CD4-positive, alpha-beta T cell (primary cell): ENCODE measurements around the gene PTPRD. TPM values are rescaled to one million over a fixed set of nuclear protein-coding genes. Genes with fewer than 3 reads are reported as not detected.

Source experiments
- ATAC-seq: fragments of 200-7000 bp; cut with Tn5 transposase; one replicate; pipeline ENCODE4 v1.10.0; 2022; ENCODE audit warnings: mild to moderate bottlenecking; ENCODE audit not compliant: poor library complexity
- CTCF ChIA-PET: fragments of 350-600 bp; sonication (Branson Sonifier 250); formaldehyde crosslinking; loops from one replicate; lab custom pipeline; 2021; ENCODE audit warnings: antibody characterized with exemption, inconsistent platforms; lab: Charles Lee
- POLR2A ChIA-PET: fragments of 350-600 bp; sonication (Branson Sonifier 250); formaldehyde crosslinking; loops from one replicate; lab custom pipeline; 2021; ENCODE audit warnings: antibody characterized with exemption, inconsistent platforms; lab: Charles Lee
- DNase-seq, 14 experiments: peaks; one replicate each; pipeline ENCODE4 v3.0.0-alpha.2; 2013 to 2020; ENCODE audit warnings: mixed read lengths in 2 of 14
- H3K27ac ChIP-seq, 2 donors: one replicate each; pipeline versions ENCODE4 v1.5.1 to v1.7.0; 2013; ENCODE audit warnings: low read length in 2 of 2, low read depth in 1 of 2, mild to moderate bottlenecking in 1 of 2
- H3K27me3 ChIP-seq, 2 experiments: 1 replicate in 1 of 2; 2 replicates in 1 of 2; pipeline versions ENCODE4 v1.6.1 to v1.7.0; 2013; ENCODE audit warnings: low read length in 2 of 2, control low read depth in 1 of 2, mild to moderate bottlenecking in 1 of 2, moderate library complexity in 1 of 2; ENCODE audit not compliant: insufficient read depth in 2 of 2, control insufficient read depth in 1 of 2
- H3K36me3 ChIP-seq: one replicate; pipeline ENCODE4 v1.6.1; 2013; ENCODE audit warnings: low read length, control low read depth; ENCODE audit not compliant: insufficient read depth
- H3K4me1 ChIP-seq: one replicate; pipeline ENCODE4 v1.6.1; 2013; ENCODE audit warnings: low read length, control low read depth; ENCODE audit not compliant: insufficient read depth
- H3K4me3 ChIP-seq: one replicate; pipeline ENCODE4 v1.5.1; 2013; ENCODE audit warnings: mild to moderate bottlenecking, low read length, moderate library complexity
- H3K9me3 ChIP-seq, 2 experiments: 1 replicate in 1 of 2; 2 replicates in 1 of 2; pipeline versions ENCODE4 v1.6.1 to v1.7.0; 2013; ENCODE audit warnings: low read length in 2 of 2, mild to moderate bottlenecking in 2 of 2, control low read depth in 1 of 2, moderate library complexity in 1 of 2; ENCODE audit not compliant: control insufficient read depth in 1 of 2, insufficient read depth in 1 of 2
- H3K27ac Mint-ChIP-seq: one replicate; pipeline ENCODE4 v1.8.0; 2020; ENCODE audit warnings: mixed read lengths
- H3K27me3 Mint-ChIP-seq: one replicate; pipeline ENCODE4 v1.8.0; 2021; ENCODE audit warnings: mixed read lengths
- H3K36me3 Mint-ChIP-seq: one replicate; pipeline ENCODE4 v1.8.0; 2021; ENCODE audit warnings: low read depth, mixed read lengths
- H3K4me1 Mint-ChIP-seq: one replicate; pipeline ENCODE4 v1.8.0; 2021; ENCODE audit warnings: low read depth, mixed read lengths
- H3K4me3 Mint-ChIP-seq: one replicate; pipeline ENCODE4 v1.8.0; 2020; ENCODE audit warnings: mild to moderate bottlenecking, mixed read lengths
- H3K9me3 Mint-ChIP-seq: one replicate; pipeline ENCODE4 v1.8.0; 2020; ENCODE audit warnings: mixed read lengths
- intact Hi-C, 2 experiments: fragments of 100-400 bp; cut with DNase I in 1 of 2; cut with micrococcal nuclease in 1 of 2; formaldehyde crosslinking; loops; one replicate each; pipeline versions ENCODE4 v1.15.1 to v1.9.0; 2023 to 2025; cut with DNase I, micrococcal nuclease
- total RNA-seq, 174 experiments: library from RNA in 2 of 174; stranded (reverse) in 2 of 174; gene quantifications; one replicate each; pipeline ENCODE4 v1.2.3 and lab custom pipeline; 2021 to 2026
- TF ChIP-seq, protein P1 (sequence below): fragments of 200-600 bp; IDR thresholded peaks from one replicate; pipeline ENCODE4 v1.8.0; 2022; ENCODE audit warnings: antibody characterized with exemption, mild to moderate bottlenecking

Gene PTPRD
- total RNA-seq, 2 experiments from 2014 or later = not detected

DNA sequence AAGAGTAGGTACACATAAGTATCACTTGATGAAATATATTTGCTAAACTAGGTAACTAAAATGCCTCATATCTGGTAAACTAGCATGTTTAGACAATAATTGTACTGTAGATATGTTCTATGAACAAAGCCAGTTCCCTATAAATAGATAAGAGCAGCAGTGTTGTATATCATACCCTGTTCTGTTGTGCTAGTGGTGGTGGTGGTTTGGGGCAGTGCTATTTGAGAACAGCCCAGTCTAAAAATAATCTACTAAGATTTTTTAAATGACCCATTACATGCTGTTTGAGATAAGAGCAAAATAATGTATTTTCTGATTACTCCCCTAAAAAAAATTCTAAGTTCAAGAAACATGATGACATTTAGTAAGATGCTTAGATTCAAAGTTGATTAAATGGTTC, 1984.0 kb downstream of the PTPRD start:
- Histone ChIP-seq H3K4me3 (no peak overlapping the region), H3K4me1 (no peaks in the 10 kb centered on the region), H3K9me3 (no peaks in the 10 kb centered on the region), H3K27ac (no peak overlapping the region), H3K36me3 (no peaks in the 10 kb centered on the region), H3K27me3 (no peaks in the 10 kb centered on the region)
- CTCF ChIA-PET = no interaction called here
- Mint-ChIP-seq H3K27me3 (no peaks in the 10 kb centered on the region), H3K27ac (no peak overlapping the region), H3K4me1 (no peaks in the 10 kb centered on the region), H3K36me3 (no peaks in the 10 kb centered on the region), H3K4me3 (no peak overlapping the region), H3K9me3 (no peaks in the 10 kb centered on the region)
- DNase-seq (no peak), ATAC-seq (no peak)
- intact Hi-C loops = no loop called here
- TF ChIP-seq, protein P1, sequence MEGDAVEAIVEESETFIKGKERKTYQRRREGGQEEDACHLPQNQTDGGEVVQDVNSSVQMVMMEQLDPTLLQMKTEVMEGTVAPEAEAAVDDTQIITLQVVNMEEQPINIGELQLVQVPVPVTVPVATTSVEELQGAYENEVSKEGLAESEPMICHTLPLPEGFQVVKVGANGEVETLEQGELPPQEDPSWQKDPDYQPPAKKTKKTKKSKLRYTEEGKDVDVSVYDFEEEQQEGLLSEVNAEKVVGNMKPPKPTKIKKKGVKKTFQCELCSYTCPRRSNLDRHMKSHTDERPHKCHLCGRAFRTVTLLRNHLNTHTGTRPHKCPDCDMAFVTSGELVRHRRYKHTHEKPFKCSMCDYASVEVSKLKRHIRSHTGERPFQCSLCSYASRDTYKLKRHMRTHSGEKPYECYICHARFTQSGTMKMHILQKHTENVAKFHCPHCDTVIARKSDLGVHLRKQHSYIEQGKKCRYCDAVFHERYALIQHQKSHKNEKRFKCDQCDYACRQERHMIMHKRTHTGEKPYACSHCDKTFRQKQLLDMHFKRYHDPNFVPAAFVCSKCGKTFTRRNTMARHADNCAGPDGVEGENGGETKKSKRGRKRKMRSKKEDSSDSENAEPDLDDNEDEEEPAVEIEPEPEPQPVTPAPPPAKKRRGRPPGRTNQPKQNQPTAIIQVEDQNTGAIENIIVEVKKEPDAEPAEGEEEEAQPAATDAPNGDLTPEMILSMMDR = no peak
- POLR2A ChIA-PET = no interaction called here

DNA sequence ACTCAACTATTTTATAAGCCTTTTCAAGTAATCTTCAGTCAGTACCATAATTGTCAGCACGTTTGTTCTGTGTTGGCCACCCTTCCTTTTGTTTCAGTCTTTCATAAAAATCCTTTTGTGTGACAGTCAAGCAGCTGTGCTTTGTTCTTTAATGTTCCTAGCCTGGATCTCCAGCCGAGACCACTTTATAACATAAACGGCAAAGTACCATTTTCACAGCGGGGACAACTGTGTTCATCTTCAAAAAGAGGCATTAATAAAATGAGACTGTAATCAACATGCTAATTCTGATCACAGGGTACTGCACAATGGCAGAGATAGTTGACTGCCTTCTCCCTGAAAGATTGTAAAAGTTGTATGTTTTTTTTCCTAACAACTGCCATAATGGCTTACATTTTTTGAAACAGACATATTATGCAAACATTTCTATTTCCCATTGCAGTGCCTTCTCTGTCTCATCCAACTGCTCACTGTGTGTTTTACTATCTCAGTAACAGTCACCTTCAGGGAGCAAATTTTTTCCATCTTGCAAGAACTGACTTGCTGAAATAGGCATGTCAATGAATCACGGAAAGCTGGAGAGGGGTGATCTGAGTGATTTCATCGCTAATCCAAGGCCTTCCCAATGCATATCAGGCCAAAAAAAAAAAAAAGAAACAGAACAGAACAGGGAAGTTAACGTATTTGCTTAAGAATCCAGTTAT, 1984.7 kb downstream of the PTPRD start:
- Histone ChIP-seq H3K9me3 (no peaks in the 10 kb centered on the region), H3K4me3 (no peak overlapping the region), H3K27me3 (no peaks in the 10 kb centered on the region), H3K27ac (no peak overlapping the region), H3K36me3 (no peaks in the 10 kb centered on the region), H3K4me1 (no peaks in the 10 kb centered on the region)
- ATAC-seq = no peak
- H3K27ac Mint-ChIP-seq = no peak overlapping the region
- H3K27me3 Mint-ChIP-seq = no peaks in the 10 kb centered on the region
- no peaks in the 10 kb centered on the region for H3K4me1 Mint-ChIP-seq
- ChIA-PET CTCF (no interaction called here), POLR2A (no interaction called here)
- TF ChIP-seq, protein P1 = no peak
- intact Hi-C loops = no loop called here
- no peak for DNase-seq
- no peak overlapping the region for H3K4me3 Mint-ChIP-seq
- no peaks in the 10 kb centered on the region for H3K36me3 Mint-ChIP-seq
- no peaks in the 10 kb centered on the region for H3K9me3 Mint-ChIP-seq

DNA sequence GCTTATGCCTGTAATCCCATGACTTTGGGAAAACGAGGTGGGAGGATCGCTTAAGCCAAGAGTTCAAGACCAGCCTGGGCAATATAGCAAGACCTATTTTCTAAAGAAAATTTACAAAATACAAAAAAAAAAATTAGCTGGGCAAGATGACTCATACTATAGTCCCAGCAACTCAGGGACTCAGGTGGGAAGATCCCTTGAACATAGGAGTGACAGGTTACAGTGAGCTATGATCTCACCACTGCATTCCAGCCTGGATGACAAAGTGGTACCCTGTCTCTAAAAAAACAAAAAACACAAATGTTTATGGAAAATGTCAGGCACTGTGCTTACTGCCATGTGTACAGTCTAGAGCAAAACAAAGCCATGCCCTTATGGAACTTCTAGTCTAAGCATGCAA, 1989.9 kb downstream of the PTPRD start:
- intact Hi-C loops = no loop called here
- Histone ChIP-seq H3K4me3 (no peak overlapping the region), H3K36me3 (no peaks in the 10 kb centered on the region), H3K27ac (no peak overlapping the region), H3K4me1 (no peaks in the 10 kb centered on the region), H3K9me3 (no peaks in the 10 kb centered on the region), H3K27me3 (no peaks in the 10 kb centered on the region)
- TF ChIP-seq, protein P1 = no peak
- Mint-ChIP-seq H3K4me3 (no peak overlapping the region), H3K36me3 (no peaks in the 10 kb centered on the region), H3K27ac (no peak overlapping the region), H3K9me3 (no peaks in the 10 kb centered on the region), H3K4me1 (no peaks in the 10 kb centered on the region), H3K27me3 (no peaks in the 10 kb centered on the region)
- ATAC-seq (no peak), DNase-seq (no peak)
- CTCF ChIA-PET = no interaction called here
- POLR2A ChIA-PET = no interaction called here
